IPS-18c (cell line): ENCODE results near the gene PRCP.

Source experiments
- H3K4me3 ChIP-seq: 2 replicates; pipeline ENCODE4 v1.7.0; 2013; ENCODE audit warnings: low read depth, mild to moderate bottlenecking, low read length, moderate library complexity; ENCODE audit not compliant: insufficient read depth
- H3K9me3 ChIP-seq: one replicate; pipeline ENCODE4 v1.6.1; 2013; ENCODE audit warnings: mild to moderate bottlenecking, low read length, moderate library complexity; ENCODE audit not compliant: control insufficient read depth, insufficient read depth

The PRCP gene

GRCh38 chr11:82890936-82891335, 9.3 kb downstream of the PRCP start:
- Histone ChIP-seq H3K9me3 (no peaks in the 10 kb centered on the region), H3K4me3 (no peak overlapping the region)

- Histone ChIP-seq H3K4me3 (no peak overlapping the region), H3K9me3 (no peaks in the 10 kb centered on the region)
Observed at GRCh38 chr11:82890002-82890341, 10.3 kb downstream of the PRCP start.

GRCh38 chr11:82889133-82890001, 10.9 kb downstream of the PRCP start:
- H3K4me3 ChIP-seq = no peak overlapping the region
- H3K9me3 ChIP-seq = no peaks in the 10 kb centered on the region

GRCh38 chr11:82883853-82884252, 16.4 kb downstream of the PRCP start:
- peaks cover 3% of the 10 kb centered on the region for H3K9me3 ChIP-seq
- H3K4me3 ChIP-seq = no peak overlapping the region

- H3K9me3 ChIP-seq = peaks cover 5% of the 10 kb centered on the region
Observed at GRCh38 chr11:82874646-82875523, 25.3 kb downstream of the PRCP start.

GRCh38 chr11:82873919-82874333, 26.3 kb downstream of the PRCP start:
- Histone ChIP-seq H3K4me3 (no peak overlapping the region), H3K9me3 (peaks cover 5% of the 10 kb centered on the region)

More at GRCh38 chr11:82874646-82875523, 25.3 kb downstream of the PRCP start:
- H3K4me3 ChIP-seq = no peak overlapping the region

GRCh38 chr11:82872377-82873150, 27.7 kb downstream of the PRCP start:
- Histone ChIP-seq H3K9me3 (peaks cover 3% of the 10 kb centered on the region), H3K4me3 (no peak overlapping the region)

GRCh38 chr11:82871646-82872045, 28.6 kb downstream of the PRCP start:
- H3K9me3 ChIP-seq = no peaks in the 10 kb centered on the region

GRCh38 chr11:82869657-82870056, 30.6 kb downstream of the PRCP start:
- H3K4me3 ChIP-seq = no peak overlapping the region

More at GRCh38 chr11:82871646-82872045, 28.6 kb downstream of the PRCP start:
- H3K4me3 ChIP-seq = no peak overlapping the region

GRCh38 chr11:82867495-82868082, 32.6 kb downstream of the PRCP start:
- Histone ChIP-seq H3K4me3 (no peak overlapping the region), H3K9me3 (no peaks in the 10 kb centered on the region)

More at GRCh38 chr11:82869657-82870056, 30.6 kb downstream of the PRCP start:
- no peaks in the 10 kb centered on the region for H3K9me3 ChIP-seq

- H3K9me3 ChIP-seq = no peaks in the 10 kb centered on the region
- H3K4me3 ChIP-seq = no peak overlapping the region
Observed at GRCh38 chr11:82865841-82866240, 34.4 kb downstream of the PRCP start.

GRCh38 chr11:82864268-82864667, 36.0 kb downstream of the PRCP start:
- H3K4me3 ChIP-seq = no peak overlapping the region
- H3K9me3 ChIP-seq = no peaks in the 10 kb centered on the region

GRCh38 chr11:82863209-82863608, 37.0 kb downstream of the PRCP start:
- Histone ChIP-seq H3K9me3 (no peaks in the 10 kb centered on the region), H3K4me3 (no peak overlapping the region)

- Histone ChIP-seq H3K9me3 (no peaks in the 10 kb centered on the region), H3K4me3 (no peak overlapping the region; the same call in 1 of the 2 replicates)
Observed at GRCh38 chr11:82862379-82862778, 37.9 kb downstream of the PRCP start.

- Histone ChIP-seq H3K9me3 (no peaks in the 10 kb centered on the region), H3K4me3 (no peak overlapping the region)
Observed at GRCh38 chr11:82859750-82860149, 40.5 kb downstream of the PRCP start.

GRCh38 chr11:82858556-82859091, 41.6 kb downstream of the PRCP start:
- Histone ChIP-seq H3K4me3 (no peak overlapping the region), H3K9me3 (no peaks in the 10 kb centered on the region)

- Histone ChIP-seq H3K4me3 (no peak overlapping the region), H3K9me3 (no peaks in the 10 kb centered on the region)
Observed at GRCh38 chr11:82858133-82858532, 42.1 kb downstream of the PRCP start.
